IPS-18c (cell line): ENCODE results near the gene TIGD4.

Experiments
- H3K4me3 ChIP-seq: 2 replicates; pipeline ENCODE4 v1.7.0; 2013; ENCODE audit warnings: low read depth, mild to moderate bottlenecking, low read length, moderate library complexity; ENCODE audit not compliant: insufficient read depth
- H3K9me3 ChIP-seq: one replicate; pipeline ENCODE4 v1.6.1; 2013; ENCODE audit warnings: mild to moderate bottlenecking, low read length, moderate library complexity; ENCODE audit not compliant: control insufficient read depth, insufficient read depth

The TIGD4 gene

DNA sequence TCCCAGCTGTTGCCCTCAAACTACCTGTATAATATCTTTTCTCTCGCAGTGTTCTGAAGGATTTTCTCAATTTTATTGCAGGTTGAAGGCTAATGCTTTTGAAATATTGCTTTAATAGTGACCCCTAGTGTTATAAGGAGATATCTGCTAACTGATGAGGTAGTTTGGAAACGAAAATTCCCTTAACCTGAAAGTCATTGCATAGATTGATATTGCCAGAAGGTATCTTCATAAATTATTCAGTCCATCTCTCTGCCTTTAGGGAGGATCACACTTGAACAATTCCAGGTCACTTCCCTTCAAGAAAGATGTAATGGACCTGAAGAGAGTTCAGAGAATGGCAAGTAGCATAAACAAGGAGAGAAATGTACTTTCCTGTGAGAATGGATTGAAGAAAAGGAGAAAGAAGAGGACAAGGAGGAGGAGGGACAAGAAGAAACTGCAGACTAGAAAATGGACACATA, 44.1 kb downstream of the TIGD4 start:
- H3K9me3 ChIP-seq: no peaks in the 10 kb centered on the region
- no peak overlapping the region for H3K4me3 ChIP-seq

DNA sequence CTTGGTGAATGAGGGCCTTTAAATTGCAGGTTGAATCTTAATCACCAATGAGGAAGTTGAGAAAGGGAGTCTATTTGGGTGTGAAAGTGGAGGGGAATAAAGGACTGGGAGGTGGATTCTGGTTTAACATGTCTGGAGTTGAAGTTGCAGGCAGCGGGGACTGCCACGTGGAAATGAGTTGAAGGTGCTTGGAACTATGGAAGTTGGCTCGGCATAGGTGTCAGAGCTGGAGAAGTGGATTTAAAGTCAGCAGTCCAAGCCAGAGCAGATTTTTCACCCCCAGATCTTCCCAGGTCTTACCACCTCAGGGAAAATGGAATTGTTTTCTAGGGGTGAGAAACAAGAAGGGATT, 44.9 kb downstream of the TIGD4 start:
- Histone ChIP-seq H3K4me3 (no peak overlapping the region), H3K9me3 (no peaks in the 10 kb centered on the region)

- Histone ChIP-seq H3K9me3 (no peaks in the 10 kb centered on the region), H3K4me3 (no peak overlapping the region)
Observed at GRCh38 chr4:152734015-152734698, 45.4 kb downstream of the TIGD4 start.

- H3K9me3 ChIP-seq: no peaks in the 10 kb centered on the region
- H3K4me3 ChIP-seq: no peak overlapping the region
Observed at GRCh38 chr4:152731997-152732396, 47.5 kb downstream of the TIGD4 start.

GRCh38 chr4:152729466-152729865, 50.1 kb downstream of the TIGD4 start:
- no peak overlapping the region for H3K4me3 ChIP-seq
- no peaks in the 10 kb centered on the region for H3K9me3 ChIP-seq

DNA sequence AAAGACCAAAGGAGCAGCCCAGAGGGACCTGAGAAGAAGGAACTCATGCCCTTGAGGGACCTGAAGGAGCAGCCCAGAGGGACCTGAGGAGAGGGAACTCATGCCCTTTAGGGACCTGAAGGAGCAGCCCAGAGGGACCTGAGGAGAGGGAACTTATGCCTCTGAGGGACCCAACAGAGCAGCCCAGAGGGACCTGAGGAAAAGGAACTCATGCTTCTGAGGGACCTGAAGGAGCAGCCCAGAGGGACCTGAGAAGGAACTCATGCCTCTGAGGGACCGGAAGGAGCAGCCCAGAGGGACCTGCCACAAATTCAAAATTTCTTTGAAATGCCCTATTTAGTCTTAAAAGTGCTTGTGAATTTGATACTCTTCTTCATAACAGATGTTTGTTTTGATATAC, 51.2 kb downstream of the TIGD4 start:
- Histone ChIP-seq H3K9me3 (no peaks in the 10 kb centered on the region), H3K4me3 (no peak overlapping the region)

DNA sequence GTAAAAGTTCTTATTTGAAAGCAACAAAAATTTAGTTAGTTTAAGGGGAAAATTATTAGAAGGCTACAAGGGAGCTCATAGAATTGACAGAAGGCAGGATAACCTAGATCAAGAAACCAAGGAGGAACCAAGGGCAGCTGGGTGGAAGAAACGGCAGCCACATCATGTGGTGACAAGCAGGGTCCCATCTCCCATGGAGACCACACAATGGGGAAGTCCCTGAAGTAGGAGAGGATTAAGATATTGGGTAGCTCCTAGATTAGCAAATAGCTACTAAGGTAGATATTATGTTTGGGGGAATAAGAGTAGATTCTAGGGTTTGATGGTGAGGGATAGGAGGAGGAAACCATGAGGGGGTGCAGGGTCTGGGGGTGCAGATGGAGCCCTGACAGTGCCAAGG, 51.7 kb downstream of the TIGD4 start:
- Histone ChIP-seq H3K9me3 (no peaks in the 10 kb centered on the region), H3K4me3 (no peak overlapping the region)

DNA sequence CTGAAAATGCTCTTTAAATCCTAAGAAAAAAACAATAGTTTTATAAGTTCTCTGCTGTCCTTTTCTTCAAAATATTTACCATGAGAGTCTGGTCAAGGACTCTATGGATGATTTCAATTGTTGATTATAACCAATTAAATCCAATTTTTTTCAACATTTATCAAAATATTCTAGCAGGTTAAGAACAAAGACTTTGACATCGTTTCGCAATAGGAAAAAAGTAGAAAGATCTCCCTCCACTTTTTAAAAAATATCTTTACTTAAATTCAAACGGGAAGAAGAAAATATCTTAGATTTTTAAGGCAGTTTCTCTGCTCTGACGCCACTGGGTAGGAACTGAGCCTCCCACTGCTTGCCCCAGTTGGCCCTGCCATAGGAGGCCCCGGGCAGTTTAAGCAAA, 55.0 kb downstream of the TIGD4 start:
- no peak overlapping the region for H3K4me3 ChIP-seq
- no peaks in the 10 kb centered on the region for H3K9me3 ChIP-seq

GRCh38 chr4:152723236-152723635, 56.3 kb downstream of the TIGD4 start:
- H3K4me3 ChIP-seq: no peak overlapping the region
- no peaks in the 10 kb centered on the region for H3K9me3 ChIP-seq

DNA sequence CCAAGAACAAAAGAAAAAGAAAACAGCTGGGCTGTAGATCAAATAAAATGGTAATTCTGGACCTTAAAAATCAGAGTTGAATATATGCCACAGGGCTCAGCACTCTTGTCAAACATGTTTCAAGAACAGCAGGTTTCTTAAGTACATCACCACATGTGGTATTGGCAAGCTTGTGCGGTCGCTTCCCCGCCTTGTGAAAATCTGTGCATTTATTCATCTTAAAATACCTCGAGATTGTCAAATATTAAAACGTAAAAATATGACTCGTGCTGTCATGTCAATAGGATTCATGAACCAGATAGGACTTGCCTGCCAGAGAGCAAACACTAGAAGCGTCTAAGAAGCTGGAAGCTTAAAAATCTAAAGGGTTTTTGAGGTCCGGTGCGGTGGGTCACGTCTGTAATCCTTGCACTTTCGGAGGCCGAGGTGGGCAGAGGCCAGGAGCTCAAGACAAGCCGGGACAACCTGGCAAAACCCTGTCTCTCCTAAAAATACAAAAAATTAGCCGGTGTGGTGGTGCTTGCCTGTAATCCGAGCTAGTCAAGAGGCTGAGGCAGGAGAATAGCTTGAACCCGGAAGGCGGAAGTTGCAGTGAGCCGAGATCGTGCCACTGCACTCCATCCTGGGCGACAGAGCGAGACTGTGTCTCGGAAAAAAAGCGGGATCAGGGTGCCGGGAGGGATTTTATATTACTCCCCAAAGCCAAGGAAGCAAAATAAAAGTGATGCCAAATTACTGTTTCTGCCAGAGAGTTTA, 59.6 kb downstream of the TIGD4 start:
- Histone ChIP-seq H3K4me3 (no peak overlapping the region), H3K9me3 (no peaks in the 10 kb centered on the region)
